HG02759 (cell line): Measurements from ENCODE around the gene PADI3.

ENCODE experiments used
- ATAC-seq: cut with Tn5 transposase; IDR thresholded peaks from one replicate; pipeline ENCODE4 v1.9.1; 2021; ENCODE audit warnings: mild to moderate bottlenecking, moderate library complexity; ENCODE audit not compliant: unreplicated experiment

The PADI3 gene

GRCh38 chr1:17270891-17271765, 22.2 kb downstream of the PADI3 start:
- ATAC-seq = no peak

DNA sequence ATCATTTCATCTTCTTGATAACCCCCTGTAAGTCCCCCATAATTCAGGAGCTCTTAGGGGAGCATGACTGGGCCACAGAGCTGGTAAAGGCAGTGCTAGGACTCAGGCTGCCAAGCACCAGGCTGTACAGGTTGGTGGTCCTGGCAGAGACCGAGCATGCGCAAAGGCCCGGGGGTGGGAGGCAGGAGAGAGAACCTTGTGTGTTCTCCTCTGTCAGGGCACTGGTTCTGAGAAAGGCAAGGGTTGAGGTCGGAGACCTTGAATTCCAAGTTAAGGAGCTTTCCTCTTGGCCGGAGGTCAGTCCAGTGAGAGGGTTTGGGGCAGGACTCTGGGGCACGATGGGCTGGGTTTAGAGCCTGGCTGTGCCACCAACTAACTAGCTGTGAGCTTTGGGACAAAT, 23.2 kb downstream of the PADI3 start:
- ATAC-seq = no peak

DNA sequence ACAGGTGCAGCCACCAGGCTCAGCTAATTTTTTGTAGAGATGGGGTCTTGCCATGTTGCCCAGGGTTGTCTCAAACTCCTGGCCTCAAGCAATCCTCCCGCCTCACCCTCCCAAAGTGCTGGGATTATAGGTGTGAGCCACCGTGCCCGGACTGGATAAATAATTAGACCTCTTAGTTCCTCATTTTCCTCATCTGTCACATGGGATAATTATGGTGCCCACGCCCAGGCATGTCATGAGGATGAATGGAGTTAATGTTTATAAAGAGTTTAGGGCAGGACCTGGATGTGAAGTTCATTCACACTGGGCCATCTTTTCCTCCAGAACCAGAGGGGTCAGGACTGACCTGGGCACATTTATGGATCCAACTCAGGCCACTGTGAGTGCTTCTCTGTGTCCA, 23.7 kb downstream of the PADI3 start:
- ATAC-seq = no peak

- ATAC-seq = no peak
Observed at GRCh38 chr1:17273096-17273495, 24.2 kb downstream of the PADI3 start.

DNA sequence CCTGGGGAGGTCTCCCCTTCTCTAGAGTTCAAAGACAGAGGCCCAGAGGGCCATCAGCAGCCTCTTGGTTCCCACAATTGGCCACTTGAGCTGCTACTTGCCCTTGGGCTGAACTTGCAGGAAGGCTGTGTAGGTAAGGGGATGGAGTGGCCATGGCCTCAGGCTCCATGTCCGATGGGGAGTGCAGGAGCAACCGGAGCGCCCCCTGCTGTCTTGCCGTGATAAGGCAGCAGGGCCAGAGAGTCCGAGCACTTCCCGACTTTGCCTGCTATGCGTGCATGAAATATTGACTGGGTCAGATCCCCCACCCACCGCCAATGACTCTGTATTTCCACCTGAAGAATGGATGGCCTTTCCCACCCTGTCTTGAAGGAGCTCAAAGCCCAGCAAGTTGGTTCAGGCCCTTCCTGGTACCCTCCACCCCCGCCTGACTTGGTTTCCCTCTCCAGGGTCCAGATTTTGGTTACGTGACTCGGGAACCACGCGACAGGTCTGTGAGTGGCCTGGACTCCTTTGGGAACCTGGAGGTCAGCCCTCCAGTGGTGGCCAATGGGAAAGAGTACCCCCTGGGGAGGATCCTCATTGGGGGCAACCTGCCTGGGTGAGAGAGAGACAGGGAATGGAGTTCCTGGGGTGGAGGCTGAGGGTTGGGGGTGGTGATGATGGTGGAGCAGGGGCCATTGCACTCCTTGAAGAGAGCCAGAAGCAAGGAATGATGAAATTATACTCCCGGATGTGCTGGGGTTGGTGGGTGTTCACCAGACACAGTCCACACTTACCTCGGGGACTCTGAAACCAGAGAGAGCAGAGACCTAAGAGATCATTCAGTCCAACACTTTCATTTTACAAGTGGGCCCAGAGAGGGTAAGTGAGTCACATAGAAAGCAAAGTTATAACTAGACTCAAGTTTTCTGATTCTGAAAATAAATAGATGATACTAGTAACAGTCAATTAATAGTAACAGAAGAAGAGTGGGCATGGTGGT, 25.6 kb downstream of the PADI3 start:
- ATAC-seq = no peak

GRCh38 chr1:17276568-17276967, 27.7 kb downstream of the PADI3 start:
- no peak for ATAC-seq

GRCh38 chr1:17277511-17278159, 28.7 kb downstream of the PADI3 start:
- ATAC-seq = no peak

DNA sequence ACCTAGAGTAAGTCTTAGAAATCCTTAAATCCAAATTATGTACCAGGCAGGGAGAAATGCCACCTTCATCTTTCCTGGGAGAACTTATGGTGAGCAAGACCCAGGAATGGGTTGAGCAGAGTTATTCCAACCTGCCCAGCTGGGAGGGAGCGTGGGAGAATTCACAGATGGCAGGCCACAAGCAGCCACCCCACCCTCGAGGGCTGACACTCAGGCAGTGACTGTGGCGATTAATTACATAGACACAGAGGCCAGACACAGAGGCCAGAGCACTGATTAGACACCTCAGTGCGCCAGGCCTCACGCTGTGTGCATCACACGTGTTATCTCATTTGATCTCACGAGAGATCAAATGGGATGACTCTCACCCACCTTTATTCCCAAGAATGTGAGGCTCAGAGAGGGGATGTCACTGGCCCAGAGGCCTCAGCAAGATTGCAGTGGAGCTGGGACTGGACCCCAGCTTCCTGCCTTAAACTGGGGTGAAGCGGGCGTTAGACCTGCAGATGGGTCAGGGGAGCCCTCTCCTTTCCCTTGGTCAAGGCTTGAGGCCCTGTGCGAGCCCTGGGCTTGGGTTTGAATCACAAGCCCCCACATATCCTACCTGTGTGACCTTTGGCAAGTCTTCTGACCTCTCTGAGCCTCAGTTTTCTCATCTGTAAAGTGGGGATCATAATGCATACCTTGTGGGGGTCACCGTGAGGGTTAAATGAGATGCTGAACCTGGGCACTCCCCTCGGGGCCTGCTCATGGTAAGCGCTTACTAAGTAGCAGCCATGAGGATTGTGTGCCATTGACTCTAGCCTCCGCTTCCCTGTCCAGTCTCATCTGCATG, 30.3 kb downstream of the PADI3 start:
- ATAC-seq = no peak

DNA sequence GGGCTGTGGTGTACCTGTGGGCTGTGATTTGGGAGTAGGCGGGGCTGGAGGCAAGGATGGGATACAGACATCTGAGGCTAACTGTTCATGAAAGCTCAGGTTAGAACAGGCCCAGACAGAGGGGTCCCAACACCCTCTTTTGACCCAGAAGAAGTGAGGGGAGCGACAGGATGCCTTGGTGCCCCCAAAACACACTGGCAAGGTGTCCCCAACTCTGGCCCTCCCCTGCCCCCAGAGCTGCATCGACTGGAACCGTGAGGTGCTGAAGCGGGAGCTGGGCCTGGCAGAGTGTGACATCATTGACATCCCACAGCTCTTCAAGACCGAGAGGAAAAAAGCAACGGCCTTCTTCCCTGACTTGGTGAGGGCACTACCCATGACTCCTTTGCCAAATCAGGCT, 31.5 kb downstream of the PADI3 start:
- no peak for ATAC-seq

- ATAC-seq = no peak
Observed at GRCh38 chr1:17280894-17281293, 32.0 kb downstream of the PADI3 start.

GRCh38 chr1:17281775-17282181, 32.9 kb downstream of the PADI3 start:
- no peak for ATAC-seq

DNA sequence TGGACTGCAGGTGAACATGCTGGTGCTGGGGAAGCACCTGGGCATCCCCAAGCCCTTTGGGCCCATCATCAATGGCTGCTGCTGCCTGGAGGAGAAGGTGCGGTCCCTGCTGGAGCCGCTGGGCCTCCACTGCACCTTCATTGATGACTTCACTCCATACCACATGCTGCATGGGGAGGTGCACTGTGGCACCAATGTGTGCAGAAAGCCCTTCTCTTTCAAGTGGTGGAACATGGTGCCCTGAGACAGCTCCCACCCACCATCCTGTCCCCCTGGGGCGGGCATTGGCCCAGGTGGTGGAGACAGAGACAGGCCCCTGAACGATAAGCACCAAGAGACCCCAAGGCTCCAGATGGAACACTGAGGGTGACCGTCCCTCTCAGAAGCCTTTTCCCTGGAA, 33.9 kb downstream of the PADI3 start:
- no peak for ATAC-seq

DNA sequence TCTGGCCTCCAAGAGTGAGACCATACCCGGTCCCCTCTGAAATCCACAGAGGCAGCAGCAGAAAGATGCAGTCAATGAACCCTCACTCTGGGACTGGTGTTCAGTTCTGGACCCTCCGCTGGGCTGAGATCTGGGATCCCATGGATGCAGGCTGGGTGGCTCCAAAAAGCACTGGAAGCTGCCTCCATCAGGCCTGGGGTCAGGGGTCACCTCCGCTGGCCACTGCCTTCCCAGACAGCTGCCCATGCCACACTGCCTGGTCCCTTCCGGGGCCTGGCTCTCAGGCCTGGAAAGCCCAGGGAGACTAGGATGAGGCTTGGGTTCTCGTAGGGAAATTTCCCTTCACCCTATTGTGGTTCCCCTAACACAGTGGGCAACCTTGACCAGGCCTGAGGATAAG, 37.7 kb downstream of the PADI3 start:
- no peak for ATAC-seq

DNA sequence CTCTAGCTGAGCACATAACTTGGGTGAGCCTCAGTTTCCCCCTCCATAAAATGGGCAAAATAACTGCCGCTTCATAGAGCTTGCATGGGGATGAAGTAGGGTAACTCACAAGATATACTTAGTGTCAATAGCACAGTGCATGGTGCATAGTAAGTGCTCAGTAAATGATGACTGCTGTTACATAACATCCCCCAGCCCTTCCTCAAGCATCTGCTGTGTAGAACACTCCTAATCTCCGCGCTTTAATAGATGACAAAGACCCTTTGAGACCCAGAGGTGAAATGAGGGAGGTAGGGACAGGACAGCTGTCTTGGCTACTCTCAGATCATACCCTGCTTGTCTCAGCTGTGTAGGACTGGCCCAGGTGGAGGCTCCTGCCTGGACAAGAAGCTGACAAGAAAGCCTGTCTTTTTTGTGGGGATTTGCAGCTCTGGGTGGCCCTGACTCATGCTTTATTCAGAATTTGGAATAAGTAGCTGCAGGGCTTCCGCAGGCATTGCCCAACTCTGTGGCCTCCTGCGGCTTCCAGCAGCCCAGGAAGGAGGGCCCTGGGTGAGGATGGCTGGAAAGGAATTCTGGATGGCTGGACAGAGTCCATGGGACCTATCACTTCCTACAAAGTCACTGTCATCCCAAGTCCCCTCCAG, 38.4 kb downstream of the PADI3 start:
- ATAC-seq = no peak

DNA sequence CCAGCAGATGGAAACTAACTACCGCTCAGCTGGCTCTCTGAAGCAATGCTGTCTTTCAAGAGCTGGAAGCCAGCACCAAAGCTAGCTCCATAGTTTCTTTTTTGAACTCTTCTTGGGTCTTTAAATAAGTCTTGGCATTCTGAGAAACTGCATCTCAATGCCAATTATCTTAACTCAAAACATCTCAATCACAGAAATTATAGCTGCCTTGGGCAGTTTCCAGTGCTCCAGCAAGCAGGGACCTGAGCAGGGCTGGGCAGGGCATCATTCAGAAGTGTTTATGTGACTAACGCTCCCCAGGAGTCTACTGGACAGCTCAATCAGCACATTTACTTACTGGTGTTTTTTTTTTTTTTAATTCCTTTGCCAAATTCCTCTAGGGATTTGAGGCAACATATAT, 40.8 kb downstream of the PADI3 start:
- ATAC-seq = no peak

DNA sequence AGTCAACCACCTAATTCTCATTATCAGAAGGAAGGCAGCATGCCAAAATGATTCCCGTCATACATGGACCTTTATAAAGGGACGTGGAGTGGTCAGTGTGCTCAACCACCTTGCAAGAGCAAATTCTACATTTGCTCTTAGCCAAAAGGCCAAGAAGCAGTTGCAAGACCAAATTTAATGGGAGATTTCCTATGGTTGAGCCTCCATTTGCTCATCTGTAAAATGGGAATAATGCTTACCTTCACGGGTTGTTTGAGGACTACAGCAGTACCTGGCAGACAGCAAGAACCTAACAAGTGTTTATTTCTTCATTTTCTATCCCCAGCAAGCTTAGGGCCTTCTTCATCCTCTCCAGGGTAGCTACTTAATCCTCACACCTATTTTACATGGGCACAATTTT, 41.7 kb downstream of the PADI3 start:
- no peak for ATAC-seq

DNA sequence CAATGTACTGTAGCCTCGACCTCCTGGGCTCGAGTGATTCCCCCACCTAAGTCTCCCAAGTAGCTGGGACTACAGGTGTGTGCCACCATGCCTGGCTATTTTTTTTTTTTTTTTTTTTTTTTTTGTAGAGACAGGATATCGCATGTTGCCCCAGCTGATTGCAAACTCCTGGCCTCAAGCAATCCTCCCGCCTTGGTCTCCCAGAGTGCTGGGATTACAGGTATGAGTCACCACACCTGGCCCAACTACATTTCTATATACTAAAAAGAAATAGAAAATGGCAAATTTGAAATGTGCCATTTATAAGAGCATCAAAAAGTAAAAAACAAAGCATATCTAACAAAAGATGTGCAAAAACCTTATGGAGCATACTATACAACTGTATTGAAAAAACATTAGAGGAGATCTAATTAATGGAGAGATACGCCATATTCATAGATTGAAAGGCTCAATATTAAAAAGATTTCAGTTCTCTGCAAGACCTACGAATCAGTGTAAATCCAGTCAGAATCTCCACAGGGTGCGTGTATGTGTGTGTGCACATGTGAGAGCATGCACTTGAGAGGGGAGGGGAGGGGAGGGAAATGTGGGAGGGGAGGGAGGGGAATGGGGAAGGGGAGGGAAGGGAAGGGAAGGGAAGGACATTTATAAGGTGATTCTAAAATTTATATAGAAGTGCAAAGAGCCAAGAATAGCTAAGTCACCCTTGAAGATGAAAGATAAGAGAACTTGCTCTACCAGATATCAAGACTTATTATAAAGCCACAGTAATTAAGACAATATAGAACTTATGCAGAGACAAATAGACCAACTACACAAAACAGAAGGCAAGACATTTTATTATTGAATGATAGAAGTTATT, 43.6 kb downstream of the PADI3 start:
- ATAC-seq = no peak

DNA sequence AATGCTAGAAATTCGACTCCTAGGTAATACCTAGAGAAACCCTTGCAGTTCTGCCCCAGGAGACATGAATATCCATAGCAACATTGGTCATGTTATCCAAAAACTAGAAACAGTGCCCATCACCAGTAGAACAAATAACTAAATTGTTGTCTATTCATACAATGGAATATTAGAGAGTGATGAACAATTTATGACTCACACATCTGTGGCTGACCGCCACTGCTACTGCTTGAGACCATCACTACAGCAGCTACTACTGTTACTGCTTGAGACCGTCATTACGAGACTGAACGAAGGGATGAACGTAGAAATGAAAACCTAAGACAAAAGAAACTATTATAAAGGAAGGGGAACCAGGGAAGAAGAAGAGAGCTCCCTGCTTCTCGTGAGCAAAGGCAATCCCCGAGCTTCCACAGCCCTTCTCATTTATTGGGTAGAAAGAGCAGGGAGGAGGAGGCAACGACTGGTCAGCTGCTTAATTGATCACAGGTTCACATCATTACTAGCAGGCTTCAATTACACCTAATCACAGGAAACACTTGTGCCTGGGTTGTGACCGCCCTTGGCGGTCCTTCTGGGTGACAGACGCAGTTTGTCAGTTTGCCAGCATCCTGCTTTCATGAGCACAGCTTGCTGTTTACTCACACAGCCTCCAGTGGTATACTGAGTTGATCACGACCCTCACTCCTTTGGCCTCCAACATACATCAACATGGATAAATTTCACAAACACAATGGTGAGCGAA, 45.0 kb downstream of the PADI3 start:
- ATAC-seq = no peak
